Endothelial cell of umbilical vein (primary cell): ENCODE results near the gene NOTCH1. TPM values are rescaled to one million over a fixed set of nuclear protein-coding genes. Genes with fewer than 3 reads are reported as not detected.

Source experiments
- BruUV-seq: library from RNA; stranded (reverse); fragments of 400-500 nt; replicated peaks from 2 replicates; lab custom pipeline; 2021; lab: Mats Ljungman, UMichigan
- CTCF ChIA-PET: fragments of 300-600, 350-600 bp; sonication (Branson Sonifier 250); formaldehyde crosslinking; loops from one replicate; lab custom pipeline; 2021; ENCODE audit warnings: antibody characterized with exemption, inconsistent platforms; lab: Charles Lee
- POLR2A ChIA-PET: fragments of 300-600, 350-600 bp; sonication (Branson Sonifier 250); formaldehyde crosslinking; loops from one replicate; lab custom pipeline; 2021; ENCODE audit warnings: antibody characterized with exemption, inconsistent platforms; lab: Charles Lee
- DNase-seq: peaks from one replicate; pipeline ENCODE4 v3.0.0-alpha.2; 2011; ENCODE audit warnings: low read depth, low spot score
- FAIRE-seq: peaks from 2 replicates; lab custom pipeline; 2011; peaks lifted over from hg19 to GRCh38; lab: Jason Lieb, UNC
- H2AFZ ChIP-seq: 2 replicates; pipeline ENCODE4 v1.6.0; 2012; ENCODE audit warnings: low read depth, low read length, control low read depth, inconsistent platforms
- H3K27ac ChIP-seq: 2 replicates; pipeline ENCODE4 v1.5.1; 2011; ENCODE audit warnings: low read depth, mild to moderate bottlenecking, control low read depth, low read length, moderate library complexity; ENCODE audit not compliant: insufficient read depth
- H3K27me3 ChIP-seq, 2 experiments: 2 replicates each; pipeline versions ENCODE4 v1.6.0 to v1.6.1; 2011; ENCODE audit warnings: low read length in 2 of 2, mixed read lengths in 1 of 2; ENCODE audit not compliant: control insufficient read depth in 2 of 2, insufficient read depth in 2 of 2
- H3K36me3 ChIP-seq, 2 experiments: 2 replicates in 1 of 2; 3 replicates in 1 of 2; pipeline ENCODE4 v1.5.1; 2011; ENCODE audit warnings: low read length in 2 of 2, mild to moderate bottlenecking in 1 of 2, moderate library complexity in 1 of 2; ENCODE audit not compliant: control insufficient read depth in 2 of 2, insufficient read depth in 2 of 2; ENCODE audit errors: extremely low read depth in 1 of 2
- H3K4me1 ChIP-seq: 3 replicates; pipeline ENCODE4 v1.5.1; 2011; ENCODE audit warnings: mild to moderate bottlenecking, low read length; ENCODE audit not compliant: control insufficient read depth, insufficient read depth; ENCODE audit errors: extremely low read depth
- H3K4me2 ChIP-seq: 2 replicates; pipeline ENCODE4 v1.6.1; 2011; ENCODE audit warnings: low read length, control low read depth, mixed read lengths; ENCODE audit not compliant: insufficient read depth
- H3K4me3 ChIP-seq, 3 experiments: fragments of 200-600 bp in 1 of 3; sonication (generic), shearing (Covaris generic) in 1 of 3; replicated peaks in 1 of 3; 2 replicates each; pipeline ENCODE4 v1.5.1; 2011 to 2016; ENCODE audit warnings: control low read depth in 3 of 3, low read length in 3 of 3, mild to moderate bottlenecking in 2 of 3, inconsistent platforms in 1 of 3, low read depth in 1 of 3, moderate library complexity in 1 of 3; ENCODE audit not compliant: insufficient read depth in 1 of 3
- H3K79me2 ChIP-seq: 2 replicates; pipeline ENCODE4 v1.6.0; 2012; ENCODE audit warnings: low read length, inconsistent platforms; ENCODE audit not compliant: control insufficient read depth, insufficient read depth
- H3K9ac ChIP-seq: replicated peaks from 2 replicates; pipeline ENCODE3; 2011; ENCODE audit warnings: low read length, control low read depth; ENCODE audit not compliant: insufficient read depth; ENCODE audit errors: extremely low read depth
- H3K9me1 ChIP-seq: replicated peaks from 3 replicates; pipeline ENCODE4 v1.6.0; 2011; ENCODE audit warnings: mild to moderate bottlenecking, low read length; ENCODE audit not compliant: control insufficient read depth, insufficient read depth; ENCODE audit errors: extremely low read depth
- H3K9me3 ChIP-seq: replicated peaks from 2 replicates; pipeline ENCODE4 v1.5.1; 2012; ENCODE audit warnings: low read length, inconsistent platforms; ENCODE audit not compliant: control insufficient read depth, insufficient read depth
- H4K20me1 ChIP-seq: replicated peaks from 2 replicates; pipeline ENCODE3; 2011; ENCODE audit warnings: mild to moderate bottlenecking, low read length; ENCODE audit not compliant: control insufficient read depth, insufficient read depth; ENCODE audit errors: extremely low read depth
- CTCF ChIP-seq, 2 donors: IDR thresholded peaks; 1 replicate in 1 of 2; 2 replicates in 1 of 2; pipeline ENCODE4 v1.5.1; 2011; ENCODE audit warnings: low read length in 2 of 2, mild to moderate bottlenecking in 2 of 2, moderate library complexity in 2 of 2, control low read depth in 1 of 2, inconsistent platforms in 1 of 2, low read depth in 1 of 2; ENCODE audit not compliant: insufficient read depth in 1 of 2; ENCODE audit errors: extremely low read depth in 1 of 2
- EZH2 ChIP-seq: IDR thresholded peaks from 2 replicates; pipeline ENCODE4 v1.6.1; 2012; ENCODE audit warnings: borderline replicate concordance, low read depth, mild to moderate bottlenecking, moderate library complexity, low read length, inconsistent platforms; ENCODE audit not compliant: severe bottlenecking
- FOS ChIP-seq: IDR thresholded peaks from 2 replicates; pipeline ENCODE4 v1.6.1; 2011; ENCODE audit warnings: mild to moderate bottlenecking, low read length, moderate library complexity, borderline replicate concordance; ENCODE audit not compliant: insufficient read depth
- GATA2 ChIP-seq: IDR thresholded peaks from 2 replicates; pipeline ENCODE4 v1.7.0; 2011; ENCODE audit warnings: low read depth, mild to moderate bottlenecking, moderate library complexity, mixed read lengths, low read length; ENCODE audit not compliant: insufficient read length, insufficient read depth
- JUN ChIP-seq: IDR thresholded peaks from 2 replicates; pipeline ENCODE4 v1.6.1; 2011; ENCODE audit warnings: borderline replicate concordance, low read depth; ENCODE audit not compliant: insufficient read length, insufficient read depth
- MAX ChIP-seq: IDR thresholded peaks from 2 replicates; pipeline ENCODE4 v1.6.1; 2011; ENCODE audit not compliant: insufficient read depth, insufficient read length
- MYC ChIP-seq: IDR thresholded peaks from one replicate; pipeline ENCODE4 v1.6.1; 2011; ENCODE audit warnings: mild to moderate bottlenecking, low read depth, low read length
- POLR2A ChIP-seq: IDR thresholded peaks from 2 replicates; pipeline ENCODE4 v1.6.1; 2012; ENCODE audit warnings: low read depth, mild to moderate bottlenecking, control low read depth, low read length
- POLR2AphosphoS5 ChIP-seq: IDR thresholded peaks from 2 replicates; pipeline ENCODE4 v1.6.1; 2012; ENCODE audit warnings: low read depth, mild to moderate bottlenecking, control low read depth, low read length, moderate library complexity; ENCODE audit not compliant: insufficient read depth
- dilution Hi-C: fragments of 300-500 bp; cut with MboI; formaldehyde crosslinking; loops from one replicate; pipeline ENCODE4 v1.15.0; 2019; ENCODE audit warnings: low sequenced_read_pairs; ENCODE audit not compliant: extremely low pct_ligation_motif_present
- intact Hi-C: fragments of 100-400 bp; cut with micrococcal nuclease; formaldehyde crosslinking; loops from one replicate; pipeline ENCODE4 v1.10.0; 2022
- polyA plus RNA-seq, 4 experiments: library from polyadenylated mRNA; depleted of rRNA in 3 of 4; stranded (reverse) in 3 of 4; unstranded in 1 of 4; fragments of >200 nt; gene quantifications; 2 replicates each; pipeline versions ENCODE4 v1.2.1 to v1.2.3, GENCODE V29; 2011 to 2012; ENCODE audit warnings: missing spikeins in 1 of 4
- total RNA-seq: library from RNA; stranded (reverse); gene quantifications from 2 replicates; pipeline ENCODE4 v1.2.3, GENCODE V29; 2021

The NOTCH1 gene
- total and polyA plus RNA-seq, 2 donors (not counting 3 experiments of a cell fraction or from before 2014, with no cell fraction given): 31.7 to 153 TPM

- no peak overlapping the region for H3K27ac ChIP-seq
- H3K27me3 ChIP-seq: no peaks in the 10 kb centered on the region
- no TSS peak for BruUV-seq
- H3K79me2 ChIP-seq: peaks cover 97% of the 10 kb centered on the region
- no peak overlapping the region for H2AFZ ChIP-seq
- no peak overlapping the region for H3K4me2 ChIP-seq
- no peaks in the 10 kb centered on the region for H3K9me1 ChIP-seq
- TF ChIP-seq MAX: no peak
- TF ChIP-seq POLR2AphosphoS5: no peak
- TF ChIP-seq JUN: no peak
- no peak for TF ChIP-seq GATA2
- no peak for TF ChIP-seq EZH2
- no peak for TF ChIP-seq POLR2A
- no peak for TF ChIP-seq MYC
- TF ChIP-seq CTCF (IDR thresholded peaks at IDR 0.05; ENCODE audit: extremely low read depth in 1 of 2, insufficient read depth in 1 of 2, low read depth in 1 of 2, low read length in 2 of 2): no peak
- no peak for TF ChIP-seq FOS
- no peaks in the 10 kb centered on the region for H4K20me1 ChIP-seq
- H3K9me3 ChIP-seq: no peaks in the 10 kb centered on the region
- ChIA-PET CTCF (no interaction called here), POLR2A (no interaction called here)
- dilution Hi-C loops (no loop called here), intact Hi-C loops (no loop called here)
- H3K4me3 ChIP-seq: no peak overlapping the region
- peaks cover 9 to 24% of the 10 kb centered on the region in 2 experiments for H3K36me3 ChIP-seq
- FAIRE-seq (no peak), DNase-seq (no peak)
- no peak overlapping the region for H3K9ac ChIP-seq
- peaks cover 37% of the 10 kb centered on the region for H3K4me1 ChIP-seq
These were observed 18.7 kb downstream of the NOTCH1 start for GRCh38 chr9:136527131-136527530.
